Kidney (tissue), 14 donors: Measurements from ENCODE around the gene KRTAP12-3. TPM values are rescaled to one million over a fixed set of nuclear protein-coding genes. Genes with fewer than 3 reads are reported as not detected.
A peak's percentile ranks its signal among the peaks of the same experiment; 100 is the strongest.

ENCODE experiments used
- DNase-seq, 5 donors: peaks; one replicate each; pipeline ENCODE4 v3.0.0-alpha.2; 2013 to 2020
- FAIRE-seq: peaks from 2 replicates; lab custom pipeline; 2012; peaks lifted over from hg19 to GRCh38; lab: Jason Lieb, UNC
- H3K27ac ChIP-seq, 2 donors: one replicate each; pipeline ENCODE4 v1.7.0; 2013; ENCODE audit warnings: low read depth in 2 of 2, low read length in 2 of 2, inconsistent platforms in 1 of 2
- H3K27me3 ChIP-seq: one replicate; pipeline ENCODE4 v1.7.1; 2013; ENCODE audit warnings: low read length, inconsistent platforms; ENCODE audit not compliant: control insufficient read depth, insufficient read depth
- H3K36me3 ChIP-seq, 3 donors: one replicate each; pipeline versions ENCODE4 v1.7.0 to v1.7.1; 2013; ENCODE audit warnings: low read length in 3 of 3, control low read depth in 1 of 3, inconsistent platforms in 1 of 3; ENCODE audit not compliant: insufficient read depth in 3 of 3, control insufficient read depth in 2 of 3
- H3K4me1 ChIP-seq, 3 donors: one replicate each; pipeline versions ENCODE4 v1.7.0 to v1.7.1; 2013; ENCODE audit warnings: low read length in 3 of 3, inconsistent platforms in 1 of 3, low read depth in 1 of 3; ENCODE audit not compliant: control insufficient read depth in 2 of 3, insufficient read depth in 2 of 3
- H3K4me3 ChIP-seq, 3 donors: one replicate each; pipeline versions ENCODE4 v1.7.0 to v1.8.1; 2013; ENCODE audit warnings: low read length in 3 of 3, control low read depth in 1 of 3, inconsistent platforms in 1 of 3
- H3K9ac ChIP-seq, 3 donors: one replicate each; pipeline versions ENCODE4 v1.7.0 to v1.7.1; 2013; ENCODE audit warnings: low read length in 3 of 3, control low read depth in 1 of 3, inconsistent platforms in 1 of 3
- H3K9me3 ChIP-seq, 3 donors: one replicate each; pipeline versions ENCODE4 v1.7.0 to v1.7.1; 2013; ENCODE audit warnings: low read length in 3 of 3, control low read depth in 1 of 3, inconsistent platforms in 1 of 3; ENCODE audit not compliant: control insufficient read depth in 2 of 3, insufficient read depth in 1 of 3
- intact Hi-C: fragments of 100-400 bp; cut with DNase I; formaldehyde crosslinking; loops from one replicate; pipeline ENCODE4 v1.11.1; 2022
- polyA plus RNA-seq: library from polyadenylated mRNA; stranded (reverse); fragments of 350-450 nt; fragmentation: Illumina TruSeq; extraction: RNeasy Lipid Tissue Mini Kit (QIAGEN cat#74804); gene quantifications from one replicate; pipeline ENCODE4 v1.2.3, GENCODE V29; 2014; ENCODE audit warnings: low read depth, low replicate concordance; ENCODE audit not compliant: insufficient read depth
- total RNA-seq: library from RNA; stranded (reverse); fragmentation: NEBNext Ultra II Directional; extraction: Animal tissue kit (Norgen Biotek cat#: 25700); gene quantifications from one replicate; pipeline ENCODE4 v1.2.1, GENCODE V29; 2021
- TF ChIP-seq, protein P1 (sequence below): IDR thresholded peaks from 3 replicates; pipeline ENCODE4 v1.5.1; 2012; ENCODE audit warnings: mild to moderate bottlenecking, moderate library complexity, borderline replicate concordance; ENCODE audit not compliant: insufficient read depth; ENCODE audit errors: extremely low read depth
- donor health status: control.
- donor health status: control.
- donor health status: control.
- donor health status: control.
- donor health status: control.
- donor health status: DM: yes; HTN: yes; CAD: no.
- donor health status: Normal renal cell carcinoma (clear cell type).

The KRTAP12-3 gene
- total and polyA plus RNA-seq, 2 donors from 2014 or later, result not detected

DNA sequence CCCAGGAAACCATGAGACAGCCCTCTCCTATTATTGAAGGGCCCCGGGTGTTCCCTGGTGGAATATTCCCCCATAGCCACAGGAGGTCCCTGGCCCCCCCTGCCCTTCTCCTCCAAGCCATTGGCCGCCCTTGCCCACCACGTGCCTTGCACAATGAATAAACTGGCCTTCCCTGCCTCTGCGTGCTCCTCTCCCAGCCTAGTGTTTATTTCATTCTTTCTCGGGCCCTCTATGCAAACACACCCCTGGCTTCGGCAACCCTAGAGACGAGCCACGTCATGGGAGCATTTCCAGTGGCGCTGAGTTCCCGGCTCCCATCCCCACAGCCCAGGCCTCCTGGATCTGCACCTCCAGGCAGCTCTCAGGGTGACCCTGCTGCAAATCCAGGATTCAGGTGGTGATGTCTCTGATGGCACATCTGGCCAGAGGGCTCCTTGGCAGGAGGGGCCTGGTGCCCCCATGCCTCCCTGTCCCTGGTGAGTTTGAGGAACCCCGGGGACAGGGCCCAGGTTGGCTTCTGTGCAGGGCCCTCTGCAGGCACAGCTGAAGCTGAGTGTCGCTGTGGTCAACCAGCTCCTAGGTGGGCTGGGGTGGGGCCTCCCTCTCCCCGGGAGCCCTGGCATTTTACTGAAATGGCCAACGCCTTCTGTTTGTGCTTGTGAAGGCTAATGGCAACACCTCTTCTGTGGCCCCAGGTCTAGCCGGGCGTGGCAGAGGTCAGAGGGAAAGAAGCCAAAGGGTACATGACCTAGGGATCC is 45.4 kb downstream of the KRTAP12-3 start:
- no peak for FAIRE-seq
- H3K9me3 ChIP-seq, result no peaks in the 10 kb centered on the region

DNA sequence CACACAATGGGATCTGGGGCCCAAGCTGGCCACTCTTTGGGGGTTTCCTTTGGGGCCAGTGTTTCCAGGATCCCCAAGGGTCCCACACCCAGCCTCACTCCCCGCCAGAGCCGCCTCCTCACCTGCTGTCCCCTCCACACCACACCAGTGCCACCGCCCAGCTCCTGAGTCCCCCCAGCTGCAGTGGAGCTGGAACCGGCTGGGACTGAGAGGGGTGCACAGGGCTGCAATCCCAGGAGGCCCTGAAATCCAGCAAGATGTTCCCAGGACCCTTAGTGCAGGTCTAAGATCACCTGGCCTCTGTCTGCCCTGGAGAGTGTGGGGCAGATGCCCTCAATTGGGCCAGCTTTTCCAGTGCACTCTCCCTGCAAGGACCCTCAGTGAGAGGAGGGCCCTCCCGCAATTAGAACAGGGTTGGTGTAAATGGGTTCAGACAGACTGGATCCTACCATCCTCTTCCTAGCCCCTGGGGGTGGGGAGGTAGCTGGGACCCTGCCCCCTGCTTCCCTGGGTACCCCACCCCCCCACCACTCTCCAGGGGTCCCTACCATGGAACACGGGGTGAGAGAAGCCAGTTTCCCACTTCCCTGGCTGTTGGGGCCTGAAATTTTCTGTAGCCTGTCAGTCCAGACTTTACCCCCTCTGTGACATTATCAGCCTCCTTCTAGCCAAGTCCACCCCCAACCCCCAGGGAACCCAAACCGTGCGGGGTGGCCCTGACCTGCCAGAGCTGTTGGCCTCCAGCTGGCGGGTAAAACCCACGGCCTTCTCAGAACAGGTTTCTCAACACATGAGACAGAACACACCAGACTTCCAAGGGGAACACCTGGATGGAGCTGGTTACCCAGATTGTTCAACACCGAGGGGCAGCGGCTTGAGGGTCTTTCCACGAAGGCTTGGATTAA is 46.3 kb downstream of the KRTAP12-3 start:
- no peak overlapping the region for H3K4me3 ChIP-seq
- peaks cover 18% of the 10 kb centered on the region for H3K27me3 ChIP-seq
- no peaks in the 10 kb centered on the region for H3K36me3 ChIP-seq
- H3K27ac ChIP-seq, result no peak overlapping the region
- FAIRE-seq (no peak), DNase-seq (peak in 1 of 5 donors; percentile 51)
- no peaks in the 10 kb centered on the region for H3K4me1 ChIP-seq
- no peaks in the 10 kb centered on the region for H3K9me3 ChIP-seq
- intact Hi-C loops, result no loop called here
- H3K9ac ChIP-seq, result no peak overlapping the region
- TF ChIP-seq, protein P1, sequence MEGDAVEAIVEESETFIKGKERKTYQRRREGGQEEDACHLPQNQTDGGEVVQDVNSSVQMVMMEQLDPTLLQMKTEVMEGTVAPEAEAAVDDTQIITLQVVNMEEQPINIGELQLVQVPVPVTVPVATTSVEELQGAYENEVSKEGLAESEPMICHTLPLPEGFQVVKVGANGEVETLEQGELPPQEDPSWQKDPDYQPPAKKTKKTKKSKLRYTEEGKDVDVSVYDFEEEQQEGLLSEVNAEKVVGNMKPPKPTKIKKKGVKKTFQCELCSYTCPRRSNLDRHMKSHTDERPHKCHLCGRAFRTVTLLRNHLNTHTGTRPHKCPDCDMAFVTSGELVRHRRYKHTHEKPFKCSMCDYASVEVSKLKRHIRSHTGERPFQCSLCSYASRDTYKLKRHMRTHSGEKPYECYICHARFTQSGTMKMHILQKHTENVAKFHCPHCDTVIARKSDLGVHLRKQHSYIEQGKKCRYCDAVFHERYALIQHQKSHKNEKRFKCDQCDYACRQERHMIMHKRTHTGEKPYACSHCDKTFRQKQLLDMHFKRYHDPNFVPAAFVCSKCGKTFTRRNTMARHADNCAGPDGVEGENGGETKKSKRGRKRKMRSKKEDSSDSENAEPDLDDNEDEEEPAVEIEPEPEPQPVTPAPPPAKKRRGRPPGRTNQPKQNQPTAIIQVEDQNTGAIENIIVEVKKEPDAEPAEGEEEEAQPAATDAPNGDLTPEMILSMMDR, result no peak

More for the DNA sequence above, 45.4 kb downstream of the KRTAP12-3 start:
- no peak for DNase-seq
- Histone ChIP-seq H3K36me3 (no peaks in the 10 kb centered on the region), H3K9ac (no peak overlapping the region), H3K27me3 (peaks cover 15% of the 10 kb centered on the region), H3K4me1 (no peaks in the 10 kb centered on the region), H3K27ac (no peak overlapping the region), H3K4me3 (no peak overlapping the region)
- intact Hi-C loops, result no loop called here
- TF ChIP-seq, protein P1, result no peak

- Histone ChIP-seq H3K9ac (no peak overlapping the region), H3K4me1 (no peaks in the 10 kb centered on the region), H3K9me3 (no peaks in the 10 kb centered on the region), H3K36me3 (no peaks in the 10 kb centered on the region), H3K4me3 (no peak overlapping the region), H3K27me3 (peaks cover 22% of the 10 kb centered on the region), H3K27ac (no peak overlapping the region)
- FAIRE-seq (no peak), DNase-seq (no peak)
- TF ChIP-seq, protein P1, result no peak
- intact Hi-C loops, result no loop called here
Measured at GRCh38 chr21:44704636-44705001, 46.9 kb downstream of the KRTAP12-3 start.
